ENCODE data around the gene NHERF1. TPM values are rescaled to one million over a fixed set of nuclear protein-coding genes. Genes with fewer than 3 reads are reported as not detected.
A peak's percentile ranks its signal among the peaks of the same experiment; 100 is the strongest.

The NHERF1 gene
- total and polyA plus RNA-seq, 2 of the 13 experiments (the other 11 are each of a cell fraction or from before 2014, with no cell fraction given): 169 to 269 TPM

DNA sequence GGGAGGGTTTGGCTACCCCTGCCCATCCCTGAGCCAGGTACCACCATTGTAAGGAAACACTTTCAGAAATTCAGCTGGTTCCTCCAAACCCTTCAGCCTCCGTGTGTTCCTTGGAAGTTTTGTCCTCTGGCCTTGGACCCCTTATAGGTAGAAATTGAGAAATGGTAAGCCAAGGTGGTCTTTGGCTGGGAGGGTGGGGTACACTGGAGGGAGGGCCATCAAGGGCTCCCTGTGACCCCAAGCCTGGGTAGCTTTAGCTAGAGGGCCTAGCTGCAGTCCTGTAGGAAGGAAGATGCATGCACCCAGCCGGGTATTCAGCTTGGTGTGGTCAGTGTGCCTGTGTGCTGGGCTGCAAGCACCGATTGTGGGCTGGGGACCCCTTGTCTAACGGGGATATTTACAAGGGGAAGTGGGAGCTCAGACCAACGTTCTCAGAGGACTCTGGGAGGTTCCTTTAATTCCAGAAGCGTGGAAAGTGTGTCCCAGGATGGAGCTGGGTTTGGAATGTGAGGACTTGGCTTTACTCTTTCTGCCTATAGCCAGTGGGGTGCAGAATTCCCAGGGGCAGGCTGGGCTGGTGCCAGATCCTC lies 20.9 kb downstream of the NHERF1 start (continued):
- TF ChIP-seq, protein P1, sequence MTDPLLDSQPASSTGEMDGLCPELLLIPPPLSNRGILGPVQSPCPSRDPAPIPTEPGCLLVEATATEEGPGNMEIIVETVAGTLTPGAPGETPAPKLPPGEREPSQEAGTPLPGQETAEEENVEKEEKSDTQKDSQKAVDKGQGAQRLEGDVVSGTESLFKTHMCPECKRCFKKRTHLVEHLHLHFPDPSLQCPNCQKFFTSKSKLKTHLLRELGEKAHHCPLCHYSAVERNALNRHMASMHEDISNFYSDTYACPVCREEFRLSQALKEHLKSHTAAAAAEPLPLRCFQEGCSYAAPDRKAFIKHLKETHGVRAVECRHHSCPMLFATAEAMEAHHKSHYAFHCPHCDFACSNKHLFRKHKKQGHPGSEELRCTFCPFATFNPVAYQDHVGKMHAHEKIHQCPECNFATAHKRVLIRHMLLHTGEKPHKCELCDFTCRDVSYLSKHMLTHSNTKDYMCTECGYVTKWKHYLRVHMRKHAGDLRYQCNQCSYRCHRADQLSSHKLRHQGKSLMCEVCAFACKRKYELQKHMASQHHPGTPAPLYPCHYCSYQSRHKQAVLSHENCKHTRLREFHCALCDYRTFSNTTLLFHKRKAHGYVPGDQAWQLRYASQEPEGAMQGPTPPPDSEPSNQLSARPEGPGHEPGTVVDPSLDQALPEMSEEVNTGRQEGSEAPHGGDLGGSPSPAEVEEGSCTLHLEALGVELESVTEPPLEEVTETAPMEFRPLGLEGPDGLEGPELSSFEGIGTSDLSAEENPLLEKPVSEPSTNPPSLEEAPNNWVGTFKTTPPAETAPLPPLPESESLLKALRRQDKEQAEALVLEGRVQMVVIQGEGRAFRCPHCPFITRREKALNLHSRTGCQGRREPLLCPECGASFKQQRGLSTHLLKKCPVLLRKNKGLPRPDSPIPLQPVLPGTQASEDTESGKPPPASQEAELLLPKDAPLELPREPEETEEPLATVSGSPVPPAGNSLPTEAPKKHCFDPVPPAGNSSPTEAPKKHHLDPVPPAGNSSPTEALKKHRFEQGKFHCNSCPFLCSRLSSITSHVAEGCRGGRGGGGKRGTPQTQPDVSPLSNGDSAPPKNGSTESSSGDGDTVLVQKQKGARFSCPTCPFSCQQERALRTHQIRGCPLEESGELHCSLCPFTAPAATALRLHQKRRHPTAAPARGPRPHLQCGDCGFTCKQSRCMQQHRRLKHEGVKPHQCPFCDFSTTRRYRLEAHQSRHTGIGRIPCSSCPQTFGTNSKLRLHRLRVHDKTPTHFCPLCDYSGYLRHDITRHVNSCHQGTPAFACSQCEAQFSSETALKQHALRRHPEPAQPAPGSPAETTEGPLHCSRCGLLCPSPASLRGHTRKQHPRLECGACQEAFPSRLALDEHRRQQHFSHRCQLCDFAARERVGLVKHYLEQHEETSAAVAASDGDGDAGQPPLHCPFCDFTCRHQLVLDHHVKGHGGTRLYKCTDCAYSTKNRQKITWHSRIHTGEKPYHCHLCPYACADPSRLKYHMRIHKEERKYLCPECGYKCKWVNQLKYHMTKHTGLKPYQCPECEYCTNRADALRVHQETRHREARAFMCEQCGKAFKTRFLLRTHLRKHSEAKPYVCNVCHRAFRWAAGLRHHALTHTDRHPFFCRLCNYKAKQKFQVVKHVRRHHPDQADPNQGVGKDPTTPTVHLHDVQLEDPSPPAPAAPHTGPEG (CRISPR knock-in tag; IDR thresholded peaks at IDR 0.05): no peak
- TF ChIP-seq ZFP36 (IDR thresholded peaks at IDR 0.05; ENCODE audit: borderline replicate concordance, low read depth, low read length, partially characterized antibody) (no peak), ZNF282 (IDR thresholded peaks at IDR 0.05; ENCODE audit: partially characterized antibody) (no peak), ZNF850 (CRISPR knock-in tag; conservative IDR thresholded peaks at IDR 0.05) (no peak), KAT2B (IDR thresholded peaks at IDR 0.05; ENCODE audit: borderline replicate concordance, low read depth, low read length) (no peak), MAZ (IDR thresholded peaks at IDR 0.05; ENCODE audit: borderline replicate concordance, low read depth, low read length) (no peak), MAZ (CRISPR knock-in tag; IDR thresholded peaks at IDR 0.05; ENCODE audit: low read depth) (no peak), ZNF264 (CRISPR knock-in tag; IDR thresholded peaks at IDR 0.05) (0 out of 2 replicates have a peak, but pooled peaks have one; percentile 12), KAT7 (CRISPR knock-in tag; IDR thresholded peaks at IDR 0.05; ENCODE audit: borderline replicate concordance) (no peak), ZNF337 (CRISPR knock-in tag; IDR thresholded peaks at IDR 0.05; ENCODE audit: borderline replicate concordance, low read depth) (0 out of 2 replicates have a peak, but pooled peaks have one; percentile 1), ZNF678 (CRISPR knock-in tag; IDR thresholded peaks at IDR 0.05) (0 out of 2 replicates have a peak, but pooled peaks have one; percentile 41), ZNF317 (CRISPR knock-in tag; IDR thresholded peaks at IDR 0.05) (no peak), MAFF (IDR thresholded peaks at IDR 0.05; ENCODE audit: low read depth, low read length) (no peak), HNRNPL (IDR thresholded peaks at IDR 0.05; ENCODE audit: low read depth, low read length) (no peak), ZNF383 (CRISPR knock-in tag; IDR thresholded peaks at IDR 0.05; ENCODE audit: borderline replicate concordance) (0 out of 2 replicates have a peak, but pooled peaks have one; percentile 54), ZNF546 (CRISPR knock-in tag; conservative IDR thresholded peaks at IDR 0.05) (0 out of 2 replicates have a peak, but pooled peaks have one; percentile 53), ZNF124 (CRISPR knock-in tag; IDR thresholded peaks at IDR 0.05) (no peak)
- TF ChIP-seq, protein P2, sequence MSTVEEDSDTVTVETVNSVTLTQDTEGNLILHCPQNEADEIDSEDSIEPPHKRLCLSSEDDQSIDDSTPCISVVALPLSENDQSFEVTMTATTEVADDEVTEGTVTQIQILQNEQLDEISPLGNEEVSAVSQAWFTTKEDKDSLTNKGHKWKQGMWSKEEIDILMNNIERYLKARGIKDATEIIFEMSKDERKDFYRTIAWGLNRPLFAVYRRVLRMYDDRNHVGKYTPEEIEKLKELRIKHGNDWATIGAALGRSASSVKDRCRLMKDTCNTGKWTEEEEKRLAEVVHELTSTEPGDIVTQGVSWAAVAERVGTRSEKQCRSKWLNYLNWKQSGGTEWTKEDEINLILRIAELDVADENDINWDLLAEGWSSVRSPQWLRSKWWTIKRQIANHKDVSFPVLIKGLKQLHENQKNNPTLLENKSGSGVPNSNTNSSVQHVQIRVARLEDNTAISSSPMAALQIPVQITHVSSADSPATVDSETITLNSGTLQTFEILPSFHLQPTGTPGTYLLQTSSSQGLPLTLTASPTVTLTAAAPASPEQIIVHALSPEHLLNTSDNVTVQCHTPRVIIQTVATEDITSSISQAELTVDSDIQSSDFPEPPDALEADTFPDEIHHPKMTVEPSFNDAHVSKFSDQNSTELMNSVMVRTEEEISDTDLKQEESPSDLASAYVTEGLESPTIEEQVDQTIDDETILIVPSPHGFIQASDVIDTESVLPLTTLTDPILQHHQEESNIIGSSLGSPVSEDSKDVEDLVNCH (CRISPR knock-in tag; IDR thresholded peaks at IDR 0.05): no peak
- TF ChIP-seq, protein P3, sequence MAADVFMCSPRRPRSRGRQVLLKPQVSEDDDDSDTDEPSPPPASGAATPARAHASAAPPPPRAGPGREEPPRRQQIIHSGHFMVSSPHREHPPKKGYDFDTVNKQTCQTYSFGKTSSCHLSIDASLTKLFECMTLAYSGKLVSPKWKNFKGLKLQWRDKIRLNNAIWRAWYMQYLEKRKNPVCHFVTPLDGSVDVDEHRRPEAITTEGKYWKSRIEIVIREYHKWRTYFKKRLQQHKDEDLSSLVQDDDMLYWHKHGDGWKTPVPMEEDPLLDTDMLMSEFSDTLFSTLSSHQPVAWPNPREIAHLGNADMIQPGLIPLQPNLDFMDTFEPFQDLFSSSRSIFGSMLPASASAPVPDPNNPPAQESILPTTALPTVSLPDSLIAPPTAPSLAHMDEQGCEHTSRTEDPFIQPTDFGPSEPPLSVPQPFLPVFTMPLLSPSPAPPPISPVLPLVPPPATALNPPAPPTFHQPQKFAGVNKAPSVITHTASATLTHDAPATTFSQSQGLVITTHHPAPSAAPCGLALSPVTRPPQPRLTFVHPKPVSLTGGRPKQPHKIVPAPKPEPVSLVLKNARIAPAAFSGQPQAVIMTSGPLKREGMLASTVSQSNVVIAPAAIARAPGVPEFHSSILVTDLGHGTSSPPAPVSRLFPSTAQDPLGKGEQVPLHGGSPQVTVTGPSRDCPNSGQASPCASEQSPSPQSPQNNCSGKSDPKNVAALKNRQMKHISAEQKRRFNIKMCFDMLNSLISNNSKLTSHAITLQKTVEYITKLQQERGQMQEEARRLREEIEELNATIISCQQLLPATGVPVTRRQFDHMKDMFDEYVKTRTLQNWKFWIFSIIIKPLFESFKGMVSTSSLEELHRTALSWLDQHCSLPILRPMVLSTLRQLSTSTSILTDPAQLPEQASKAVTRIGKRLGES (CRISPR knock-in tag; IDR thresholded peaks at IDR 0.05; ENCODE audit: borderline replicate concordance): no peak
